Progenitor cell of endocrine pancreas (in vitro differentiated cells): ENCODE measurements around the gene B4GALT5. TPM values are rescaled to one million over a fixed set of nuclear protein-coding genes. Genes with fewer than 3 reads are reported as not detected.
"Not testable (repeated sequence)": the region's sequence is repeated elsewhere in the genome, so short reads cannot be mapped to it uniquely, and the experiment has no call there.

Source experiments
- DNase-seq: peaks from one replicate; pipeline ENCODE4 v3.0.0; 2021; ENCODE audit warnings: low spot score; ENCODE audit not compliant: unreplicated experiment
- H3K27ac Mint-ChIP-seq: 2 replicates; pipeline ENCODE4 v1.8.0; 2021; ENCODE audit warnings: mild to moderate bottlenecking, moderate library complexity, mixed read lengths
- H3K27me3 Mint-ChIP-seq: 2 replicates; pipeline ENCODE4 v1.8.0; 2021; ENCODE audit warnings: mixed read lengths
- H3K36me3 Mint-ChIP-seq: 2 replicates; pipeline ENCODE4 v1.8.0; 2022; ENCODE audit warnings: mixed read lengths; ENCODE audit not compliant: insufficient read depth
- H3K4me1 Mint-ChIP-seq: 2 replicates; pipeline ENCODE4 v1.8.0; 2021; ENCODE audit warnings: low read depth, mixed read lengths
- H3K4me3 Mint-ChIP-seq: 2 replicates; pipeline ENCODE4 v1.8.0; 2021; ENCODE audit warnings: low read depth, mild to moderate bottlenecking, moderate library complexity, mixed read lengths
- H3K9me3 Mint-ChIP-seq: 2 replicates; pipeline ENCODE4 v1.8.0; 2021; ENCODE audit warnings: low read depth, mixed read lengths
- CTCF ChIP-seq: fragments of 200-600 bp; sonication (generic); IDR thresholded peaks from one replicate; pipeline ENCODE4 v1.5.0; 2021; ENCODE audit warnings: antibody characterized with exemption, mild to moderate bottlenecking; ENCODE audit not compliant: unreplicated experiment
- total RNA-seq: library from RNA; stranded (reverse); gene quantifications from 2 replicates; pipeline ENCODE4 v1.2.1, GENCODE V29; 2021

Gene B4GALT5
- total RNA-seq, 1 donor from 2014 or later, result 58.6 TPM

GRCh38 chr20:49624317-49624716 lies 89.4 kb downstream of the B4GALT5 start:
- Mint-ChIP-seq H3K4me1 (peaks cover 11% of the 10 kb centered on the region), H3K9me3 (peaks cover 7% of the 10 kb centered on the region), H3K27ac (peak overlapping the region; percentile 48), H3K4me3 (no peak overlapping the region), H3K36me3 (no peaks in the 10 kb centered on the region), H3K27me3 (no peaks in the 10 kb centered on the region)
- TF ChIP-seq CTCF, result no peak
- DNase-seq, result no peak

GRCh38 chr20:49622243-49622642 lies 91.4 kb downstream of the B4GALT5 start:
- Mint-ChIP-seq H3K36me3 (no peaks in the 10 kb centered on the region), H3K9me3 (peaks cover 7% of the 10 kb centered on the region), H3K4me3 (no peak overlapping the region)

GRCh38 chr20:49620364-49621240 lies 93.1 kb downstream of the B4GALT5 start:
- DNase-seq, result no peak
- H3K4me3 Mint-ChIP-seq, result no peak overlapping the region
- H3K27me3 Mint-ChIP-seq, result no peaks in the 10 kb centered on the region
- H3K9me3 Mint-ChIP-seq, result peaks cover 7% of the 10 kb centered on the region
- no peak for TF ChIP-seq CTCF
- H3K4me1 Mint-ChIP-seq, result peaks cover 3% of the 10 kb centered on the region
- H3K27ac Mint-ChIP-seq, result no peak overlapping the region
- no peaks in the 10 kb centered on the region for H3K36me3 Mint-ChIP-seq

More at GRCh38 chr20:49622243-49622642, 91.4 kb downstream of the B4GALT5 start:
- Mint-ChIP-seq H3K27ac (no peak overlapping the region), H3K27me3 (no peaks in the 10 kb centered on the region), H3K4me1 (peaks cover 10% of the 10 kb centered on the region)
- TF ChIP-seq CTCF, result no peak
- no peak for DNase-seq

GRCh38 chr20:49619113-49620048 lies 94.3 kb downstream of the B4GALT5 start:
- Mint-ChIP-seq H3K36me3 (no peaks in the 10 kb centered on the region), H3K4me3 (no peak overlapping the region)
- no peak for TF ChIP-seq CTCF

GRCh38 chr20:49618289-49618688 lies 95.4 kb downstream of the B4GALT5 start:
- Mint-ChIP-seq H3K4me3 (no peak overlapping the region), H3K27me3 (no peaks in the 10 kb centered on the region), H3K4me1 (no peaks in the 10 kb centered on the region), H3K27ac (no peak overlapping the region), H3K9me3 (peaks cover 7% of the 10 kb centered on the region), H3K36me3 (no peaks in the 10 kb centered on the region)
- no peak for TF ChIP-seq CTCF
- DNase-seq, result no peak

More at GRCh38 chr20:49619113-49620048, 94.3 kb downstream of the B4GALT5 start:
- no peaks in the 10 kb centered on the region for H3K27me3 Mint-ChIP-seq
- peaks cover 7% of the 10 kb centered on the region for H3K9me3 Mint-ChIP-seq
- no peaks in the 10 kb centered on the region for H3K4me1 Mint-ChIP-seq
- no peak overlapping the region for H3K27ac Mint-ChIP-seq
- no peak for DNase-seq

GRCh38 chr20:49617394-49617793 lies 96.3 kb downstream of the B4GALT5 start:
- H3K4me1 Mint-ChIP-seq, H3K9me3 Mint-ChIP-seq, H3K36me3 Mint-ChIP-seq, H3K27ac Mint-ChIP-seq, H3K27me3 Mint-ChIP-seq, H3K4me3 Mint-ChIP-seq: not testable (repeated sequence)
- peak; percentile 34 for DNase-seq
